Neural cell (in vitro differentiated cells): ENCODE results near the gene ZBTB7C. TPM values are rescaled to one million over a fixed set of nuclear protein-coding genes. Genes with fewer than 3 reads are reported as not detected.

ENCODE experiments used
- H2AFZ ChIP-seq: fragments of 200-600, 300-800 bp; sonication (generic), shearing (Covaris generic); 2 replicates; pipeline ENCODE4 v1.6.0; 2014; ENCODE audit warnings: low read depth, mild to moderate bottlenecking, antibody characterized with exemption, low read length, moderate library complexity
- H3F3A ChIP-seq: fragments of 200-600 bp; shearing (Covaris generic); 2 replicates; pipeline ENCODE4 v1.6.1; 2016; ENCODE audit warnings: mild to moderate bottlenecking, moderate library complexity, mixed read lengths, antibody characterized with exemption, low read length; ENCODE audit not compliant: insufficient read depth, poor library complexity, severe bottlenecking
- H3K27ac ChIP-seq: fragments of 200-600, 300-800 bp; sonication (generic), shearing (Covaris generic); 2 replicates; pipeline ENCODE4 v1.5.1; 2014; ENCODE audit warnings: mild to moderate bottlenecking, low read length, moderate library complexity
- H3K27me3 ChIP-seq: fragments of 300-800, 200-600 bp; sonication (generic), shearing (Covaris generic); 2 replicates; pipeline ENCODE4 v1.6.0; 2014; ENCODE audit warnings: mild to moderate bottlenecking, low read depth, low read length, moderate library complexity; ENCODE audit not compliant: insufficient read depth
- H3K36me3 ChIP-seq: fragments of 300-800, 200-600 bp; sonication (generic), shearing (Covaris generic); 2 replicates; pipeline ENCODE4 v1.5.1; 2014; ENCODE audit warnings: mild to moderate bottlenecking, antibody characterized with exemption, low read length, moderate library complexity; ENCODE audit not compliant: insufficient read depth
- H3K4me2 ChIP-seq: fragments of 300-800, 200-600 bp; sonication (generic), shearing (Covaris generic); 2 replicates; pipeline ENCODE4 v1.6.0; 2014; ENCODE audit warnings: mild to moderate bottlenecking, low read length
- H3K4me3 ChIP-seq: fragments of 300-800, 200-600 bp; sonication (generic), shearing (Covaris generic); 2 replicates; pipeline ENCODE4 v1.5.1; 2014; ENCODE audit warnings: mild to moderate bottlenecking, low read length, moderate library complexity
- H3K79me2 ChIP-seq: fragments of 200-600 bp; shearing (Covaris generic); replicated peaks from 2 replicates; pipeline ENCODE4 v1.6.0; 2014; ENCODE audit warnings: mild to moderate bottlenecking, low read length, moderate library complexity; ENCODE audit not compliant: insufficient read depth
- H3K9ac ChIP-seq: fragments of 300-800, 200-600 bp; sonication (generic), shearing (Covaris generic); 2 replicates; pipeline ENCODE4 v1.6.1; 2016; ENCODE audit warnings: mild to moderate bottlenecking, low read length, mixed read lengths
- H3K9me2 ChIP-seq: fragments of 200-600 bp; shearing (Covaris generic); 2 replicates; pipeline ENCODE4 v1.6.1; 2016; ENCODE audit warnings: mild to moderate bottlenecking, low read length, mixed read lengths; ENCODE audit not compliant: insufficient read depth
- H3K9me3 ChIP-seq: fragments of 200-600, 300-800 bp; sonication (generic), shearing (Covaris generic); 2 replicates; pipeline ENCODE4 v1.6.1; 2016; ENCODE audit warnings: mild to moderate bottlenecking, mixed run types, low read length, moderate library complexity, mixed read lengths
- H4K20me1 ChIP-seq: fragments of 200-600 bp; shearing (Covaris generic); 2 replicates; pipeline ENCODE4 v1.6.1; 2016; ENCODE audit warnings: mild to moderate bottlenecking, mixed run types; ENCODE audit not compliant: insufficient read depth
- CTCF ChIP-seq: fragments of 450-650 bp; IDR thresholded peaks from 2 replicates; pipeline ENCODE4 v1.5.1; 2014; ENCODE audit warnings: antibody characterized with exemption, mild to moderate bottlenecking, moderate library complexity; ENCODE audit not compliant: poor library complexity, severe bottlenecking
- EP300 ChIP-seq: fragments of 450-650 bp; conservative IDR thresholded peaks from 2 replicates; pipeline ENCODE4 v1.6.1; 2014; ENCODE audit warnings: antibody characterized with exemption, mild to moderate bottlenecking, moderate library complexity; ENCODE audit not compliant: poor library complexity, severe bottlenecking
- EZH2 ChIP-seq: fragments of 200-600, 300-800 bp; shearing (Covaris generic), sonication (generic); IDR thresholded peaks from 2 replicates; pipeline ENCODE4 v1.6.1; 2014; ENCODE audit warnings: antibody characterized with exemption, low read length, borderline replicate concordance, mild to moderate bottlenecking; ENCODE audit not compliant: insufficient read depth, poor library complexity, severe bottlenecking
- MXI1 ChIP-seq: fragments of 450-650 bp; conservative IDR thresholded peaks from 2 replicates; pipeline ENCODE4 v1.6.1; 2014; ENCODE audit warnings: antibody characterized with exemption, mild to moderate bottlenecking; ENCODE audit not compliant: poor library complexity, severe bottlenecking
- POLR2AphosphoS5 ChIP-seq: IDR thresholded peaks from 2 replicates; pipeline ENCODE4 v1.6.1; 2012
- RAD21 ChIP-seq: fragments of 450-650 bp; conservative IDR thresholded peaks from 2 replicates; pipeline ENCODE4 v1.6.1; 2014; ENCODE audit warnings: antibody characterized with exemption, mild to moderate bottlenecking, moderate library complexity
- SMC3 ChIP-seq: fragments of 450-650 bp; conservative IDR thresholded peaks from 2 replicates; pipeline ENCODE4 v1.6.1; 2014; ENCODE audit warnings: antibody characterized with exemption, mild to moderate bottlenecking, moderate library complexity; ENCODE audit not compliant: poor library complexity
- TAF1 ChIP-seq: IDR thresholded peaks from 2 replicates; pipeline ENCODE4 v1.6.1; 2012; ENCODE audit warnings: low read depth
- polyA plus RNA-seq: library from polyadenylated mRNA; depleted of rRNA; stranded (reverse); fragments of >200 nt; gene quantifications from 2 replicates; pipeline ENCODE4 v1.2.3, GENCODE V29; 2014
- TF ChIP-seq, protein P1 (sequence below): IDR thresholded peaks from 2 replicates; pipeline ENCODE4 v1.6.1; 2012; ENCODE audit warnings: borderline replicate concordance

ZBTB7C gene
- polyA plus RNA-seq, 1 donor from 2014 or later, result 2.4 TPM

- Histone ChIP-seq H3K9me2 (no peaks in the 10 kb centered on the region), H2AFZ (no peak overlapping the region), H3K4me3 (no peak overlapping the region), H4K20me1 (no peaks in the 10 kb centered on the region), H3K9ac (no peak overlapping the region), H3K4me2 (no peak overlapping the region), H3K27me3 (no peaks in the 10 kb centered on the region), H3F3A (no peaks in the 10 kb centered on the region), H3K79me2 (no peaks in the 10 kb centered on the region), H3K36me3 (no peaks in the 10 kb centered on the region), H3K9me3 (no peaks in the 10 kb centered on the region), H3K27ac (no peak overlapping the region)
- TF ChIP-seq, protein P1, sequence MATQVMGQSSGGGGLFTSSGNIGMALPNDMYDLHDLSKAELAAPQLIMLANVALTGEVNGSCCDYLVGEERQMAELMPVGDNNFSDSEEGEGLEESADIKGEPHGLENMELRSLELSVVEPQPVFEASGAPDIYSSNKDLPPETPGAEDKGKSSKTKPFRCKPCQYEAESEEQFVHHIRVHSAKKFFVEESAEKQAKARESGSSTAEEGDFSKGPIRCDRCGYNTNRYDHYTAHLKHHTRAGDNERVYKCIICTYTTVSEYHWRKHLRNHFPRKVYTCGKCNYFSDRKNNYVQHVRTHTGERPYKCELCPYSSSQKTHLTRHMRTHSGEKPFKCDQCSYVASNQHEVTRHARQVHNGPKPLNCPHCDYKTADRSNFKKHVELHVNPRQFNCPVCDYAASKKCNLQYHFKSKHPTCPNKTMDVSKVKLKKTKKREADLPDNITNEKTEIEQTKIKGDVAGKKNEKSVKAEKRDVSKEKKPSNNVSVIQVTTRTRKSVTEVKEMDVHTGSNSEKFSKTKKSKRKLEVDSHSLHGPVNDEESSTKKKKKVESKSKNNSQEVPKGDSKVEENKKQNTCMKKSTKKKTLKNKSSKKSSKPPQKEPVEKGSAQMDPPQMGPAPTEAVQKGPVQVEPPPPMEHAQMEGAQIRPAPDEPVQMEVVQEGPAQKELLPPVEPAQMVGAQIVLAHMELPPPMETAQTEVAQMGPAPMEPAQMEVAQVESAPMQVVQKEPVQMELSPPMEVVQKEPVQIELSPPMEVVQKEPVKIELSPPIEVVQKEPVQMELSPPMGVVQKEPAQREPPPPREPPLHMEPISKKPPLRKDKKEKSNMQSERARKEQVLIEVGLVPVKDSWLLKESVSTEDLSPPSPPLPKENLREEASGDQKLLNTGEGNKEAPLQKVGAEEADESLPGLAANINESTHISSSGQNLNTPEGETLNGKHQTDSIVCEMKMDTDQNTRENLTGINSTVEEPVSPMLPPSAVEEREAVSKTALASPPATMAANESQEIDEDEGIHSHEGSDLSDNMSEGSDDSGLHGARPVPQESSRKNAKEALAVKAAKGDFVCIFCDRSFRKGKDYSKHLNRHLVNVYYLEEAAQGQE, result no peak
- TF ChIP-seq SMC3 (no peak), MXI1 (no peak), CTCF (no peak), EZH2 (no peak), RAD21 (no peak), TAF1 (no peak), EP300 (no peak), POLR2AphosphoS5 (no peak)
These were observed 12.6 kb downstream of the ZBTB7C start for GRCh38 chr18:48396561-48396960.

GRCh38 chr18:48395646-48396045 is 13.5 kb downstream of the ZBTB7C start:
- Histone ChIP-seq H3K9me2 (no peaks in the 10 kb centered on the region), H3K9ac (no peak overlapping the region), H3K36me3 (no peaks in the 10 kb centered on the region), H3K4me2 (no peak overlapping the region), H2AFZ (no peak overlapping the region), H3K9me3 (no peaks in the 10 kb centered on the region), H3K4me3 (no peak overlapping the region), H3K27ac (no peak overlapping the region), H3K27me3 (no peaks in the 10 kb centered on the region), H4K20me1 (no peaks in the 10 kb centered on the region), H3K79me2 (no peaks in the 10 kb centered on the region), H3F3A (no peaks in the 10 kb centered on the region)
- no peak for TF ChIP-seq TAF1

DNA sequence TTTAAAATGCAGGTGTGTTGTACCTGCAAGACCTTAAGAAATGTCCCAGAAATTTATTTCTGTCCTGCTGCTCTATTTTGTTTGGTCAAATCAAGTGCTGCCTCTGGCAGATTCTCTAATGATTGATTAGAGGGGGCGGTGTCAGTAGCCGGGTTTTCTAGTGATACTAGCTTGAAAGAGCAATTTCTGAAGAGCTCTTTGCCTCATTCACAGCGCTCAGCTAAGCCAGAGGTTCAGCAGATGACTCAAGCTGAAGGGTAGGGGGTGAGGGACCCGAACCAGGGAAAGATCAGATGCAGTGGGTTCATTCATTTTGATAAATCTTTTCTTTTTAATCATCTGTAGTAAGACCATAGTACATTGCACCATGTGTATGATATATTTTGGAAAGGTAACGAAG is 15.0 kb downstream of the ZBTB7C start:
- no peaks in the 10 kb centered on the region for H3F3A ChIP-seq
- no peaks in the 10 kb centered on the region for H4K20me1 ChIP-seq
- no peaks in the 10 kb centered on the region for H3K9me2 ChIP-seq
- H3K79me2 ChIP-seq, result no peaks in the 10 kb centered on the region
- no peak overlapping the region for H3K4me3 ChIP-seq
- H3K9ac ChIP-seq, result no peak overlapping the region
- TF ChIP-seq POLR2AphosphoS5, result no peak
- no peak for TF ChIP-seq SMC3
- TF ChIP-seq, protein P1, result no peak
- no peak for TF ChIP-seq TAF1
- no peak for TF ChIP-seq EZH2
- H3K4me2 ChIP-seq, result no peak overlapping the region
- no peak overlapping the region for H3K27ac ChIP-seq
- no peak overlapping the region for H2AFZ ChIP-seq
- no peaks in the 10 kb centered on the region for H3K9me3 ChIP-seq
- H3K36me3 ChIP-seq, result no peaks in the 10 kb centered on the region
- H3K27me3 ChIP-seq, result no peaks in the 10 kb centered on the region
